ENCODE measurements around the gene DCC.

DCC gene

DNA sequence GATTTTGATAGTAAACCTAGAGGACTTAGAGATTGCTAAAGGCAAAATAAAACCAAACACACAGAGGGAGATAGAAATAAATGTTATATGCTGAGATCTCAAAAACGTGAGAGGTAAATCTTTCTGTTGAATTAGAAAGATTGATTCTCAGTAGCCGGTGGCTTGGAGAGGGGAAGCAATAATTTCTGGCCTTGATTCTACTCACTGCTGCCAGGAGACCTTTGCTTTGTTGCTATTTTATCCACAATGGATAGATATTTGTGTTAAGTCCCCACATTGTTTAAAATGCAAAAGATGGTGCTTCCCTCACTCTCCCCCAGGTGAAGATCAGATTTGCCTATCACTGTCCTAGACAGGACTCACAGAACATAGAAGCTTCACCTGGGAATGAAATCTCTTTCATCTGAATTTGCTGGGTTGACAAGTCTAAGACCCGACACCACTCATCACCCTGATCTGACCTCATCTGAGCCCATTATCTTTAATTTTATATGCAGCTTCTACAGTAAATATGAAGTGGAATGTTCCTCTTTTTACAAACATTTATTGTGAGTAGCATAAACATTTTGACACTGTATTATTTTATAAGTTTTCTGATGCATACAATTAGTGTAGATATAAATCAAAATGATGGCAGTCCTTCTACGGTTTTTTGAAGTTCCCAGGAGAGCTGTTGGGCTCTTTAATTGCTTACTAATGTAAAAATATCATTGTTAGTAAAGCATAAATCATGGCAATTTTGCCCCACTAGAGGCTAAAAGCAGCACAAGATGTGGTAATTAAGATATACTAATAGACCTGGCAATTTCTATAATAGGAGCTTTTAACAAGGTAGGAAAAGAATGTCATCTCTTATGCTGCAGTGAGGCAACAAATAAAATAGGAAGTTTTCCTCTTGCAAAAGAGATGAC lies 149.7 kb downstream of the DCC start:
- DNase-seq (ENCODE audit: low read depth, low spot score) = no peak
- no peak overlapping the region for H3K4me3 ChIP-seq (ENCODE audit: low read depth, low read length)
- TF ChIP-seq, protein P1, sequence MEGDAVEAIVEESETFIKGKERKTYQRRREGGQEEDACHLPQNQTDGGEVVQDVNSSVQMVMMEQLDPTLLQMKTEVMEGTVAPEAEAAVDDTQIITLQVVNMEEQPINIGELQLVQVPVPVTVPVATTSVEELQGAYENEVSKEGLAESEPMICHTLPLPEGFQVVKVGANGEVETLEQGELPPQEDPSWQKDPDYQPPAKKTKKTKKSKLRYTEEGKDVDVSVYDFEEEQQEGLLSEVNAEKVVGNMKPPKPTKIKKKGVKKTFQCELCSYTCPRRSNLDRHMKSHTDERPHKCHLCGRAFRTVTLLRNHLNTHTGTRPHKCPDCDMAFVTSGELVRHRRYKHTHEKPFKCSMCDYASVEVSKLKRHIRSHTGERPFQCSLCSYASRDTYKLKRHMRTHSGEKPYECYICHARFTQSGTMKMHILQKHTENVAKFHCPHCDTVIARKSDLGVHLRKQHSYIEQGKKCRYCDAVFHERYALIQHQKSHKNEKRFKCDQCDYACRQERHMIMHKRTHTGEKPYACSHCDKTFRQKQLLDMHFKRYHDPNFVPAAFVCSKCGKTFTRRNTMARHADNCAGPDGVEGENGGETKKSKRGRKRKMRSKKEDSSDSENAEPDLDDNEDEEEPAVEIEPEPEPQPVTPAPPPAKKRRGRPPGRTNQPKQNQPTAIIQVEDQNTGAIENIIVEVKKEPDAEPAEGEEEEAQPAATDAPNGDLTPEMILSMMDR (IDR thresholded peaks at IDR 0.05; ENCODE audit: low read depth, low read length) = no peak
- in situ Hi-C loops (cut with HindIII; ENCODE audit: low sequenced_read_pairs) = no loop called here

DNA sequence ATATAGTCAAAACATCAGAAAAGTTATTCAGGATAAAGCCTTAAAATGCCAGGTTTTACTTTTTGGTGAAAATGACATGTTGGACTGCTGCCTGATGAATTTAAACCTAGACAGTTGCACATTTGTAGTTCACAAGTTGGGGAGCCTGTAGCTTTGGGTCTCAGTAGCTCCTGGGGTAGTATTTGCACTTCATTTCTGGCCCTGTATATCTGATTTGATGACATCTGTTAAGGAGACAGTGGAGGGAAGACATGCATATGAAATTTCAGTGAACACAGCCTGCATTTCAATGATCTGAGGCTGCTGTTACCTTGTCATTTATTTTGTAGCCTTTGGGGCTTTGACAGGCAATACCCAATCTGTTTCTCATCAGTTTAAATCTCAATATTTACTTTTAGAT lies 156.4 kb downstream of the DCC start:
- in situ Hi-C loops (cut with HindIII; ENCODE audit: low sequenced_read_pairs) = no loop called here
- no peak overlapping the region for H3K4me3 ChIP-seq (ENCODE audit: low read depth, low read length)
- DNase-seq (ENCODE audit: low read depth, low spot score) = no peak
- TF ChIP-seq, protein P1 (IDR thresholded peaks at IDR 0.05; ENCODE audit: low read depth, low read length) = no peak

DNA sequence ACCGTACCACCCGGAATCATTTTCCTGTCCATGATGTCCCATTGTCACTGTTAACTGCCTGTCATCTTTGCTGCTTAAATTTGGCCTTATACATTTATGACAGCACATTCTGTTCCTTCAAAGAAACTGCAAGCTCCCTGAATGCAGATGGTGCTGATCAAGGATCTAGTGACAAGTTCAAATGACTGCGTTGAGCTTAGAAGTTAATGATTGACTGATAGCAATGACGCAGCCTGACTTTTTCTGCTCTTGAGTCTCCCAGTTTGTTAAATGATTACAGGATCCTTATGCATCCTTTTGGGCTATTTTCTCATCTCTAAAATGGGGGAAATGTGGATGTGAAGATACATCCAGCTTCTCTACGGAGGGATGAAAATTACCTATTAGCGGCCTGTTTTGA lies 159.0 kb downstream of the DCC start:
- no peak overlapping the region for H3K4me3 ChIP-seq (ENCODE audit: low read depth, low read length)
- TF ChIP-seq, protein P1 (IDR thresholded peaks at IDR 0.05; ENCODE audit: low read depth, low read length) = no peak
- DNase-seq (ENCODE audit: low read depth, low spot score) = no peak
- in situ Hi-C loops (cut with HindIII; ENCODE audit: low sequenced_read_pairs) = no loop called here

DNA sequence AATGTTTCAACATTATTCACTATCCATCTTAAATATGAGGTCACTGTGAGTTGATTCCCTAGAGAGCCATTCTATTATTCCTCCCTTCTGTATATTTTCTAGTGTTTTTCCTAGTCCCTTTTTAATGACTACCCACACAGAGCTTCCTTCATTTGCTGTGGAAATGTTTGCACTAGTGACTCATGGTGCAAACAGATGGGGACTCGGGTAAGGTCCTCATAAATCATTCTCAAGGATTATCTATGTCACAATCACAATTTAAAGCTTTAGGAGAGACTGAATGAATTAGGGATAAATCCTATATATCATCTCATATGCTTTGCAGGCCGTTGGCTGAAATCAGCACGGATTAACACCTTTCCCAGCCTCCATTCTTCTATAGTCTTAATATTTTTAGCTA lies 159.6 kb downstream of the DCC start:
- H3K4me3 ChIP-seq (ENCODE audit: low read depth, low read length) = no peak overlapping the region
- in situ Hi-C loops (cut with HindIII; ENCODE audit: low sequenced_read_pairs) = no loop called here
- no peak for DNase-seq (ENCODE audit: low read depth, low spot score)
- TF ChIP-seq, protein P1 (IDR thresholded peaks at IDR 0.05; ENCODE audit: low read depth, low read length) = no peak

DNA sequence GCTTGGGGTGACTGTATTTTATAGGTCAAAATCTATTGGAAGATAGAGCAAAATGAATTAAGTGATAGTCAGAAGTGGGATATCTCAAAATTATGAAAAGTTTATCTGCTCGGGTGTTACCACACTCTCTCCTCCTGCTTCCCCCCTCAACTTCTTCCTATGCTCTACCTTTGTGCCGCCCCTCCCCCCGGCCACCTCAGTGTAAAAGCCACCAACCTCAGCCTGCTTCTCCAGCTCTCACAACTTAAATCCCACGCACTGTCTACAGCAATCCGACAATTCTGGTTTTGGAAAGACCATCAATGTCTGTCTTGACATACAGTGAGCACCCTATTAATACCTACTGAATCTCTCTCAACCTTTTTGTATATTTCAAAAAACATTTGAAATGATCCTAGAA lies 164.6 kb downstream of the DCC start:
- TF ChIP-seq, protein P1 (IDR thresholded peaks at IDR 0.05; ENCODE audit: low read depth, low read length) = no peak
- no peak overlapping the region for H3K4me3 ChIP-seq (ENCODE audit: low read depth, low read length)
- DNase-seq (ENCODE audit: low read depth, low spot score) = no peak
- in situ Hi-C loops (cut with HindIII; ENCODE audit: low sequenced_read_pairs) = no loop called here

DNA sequence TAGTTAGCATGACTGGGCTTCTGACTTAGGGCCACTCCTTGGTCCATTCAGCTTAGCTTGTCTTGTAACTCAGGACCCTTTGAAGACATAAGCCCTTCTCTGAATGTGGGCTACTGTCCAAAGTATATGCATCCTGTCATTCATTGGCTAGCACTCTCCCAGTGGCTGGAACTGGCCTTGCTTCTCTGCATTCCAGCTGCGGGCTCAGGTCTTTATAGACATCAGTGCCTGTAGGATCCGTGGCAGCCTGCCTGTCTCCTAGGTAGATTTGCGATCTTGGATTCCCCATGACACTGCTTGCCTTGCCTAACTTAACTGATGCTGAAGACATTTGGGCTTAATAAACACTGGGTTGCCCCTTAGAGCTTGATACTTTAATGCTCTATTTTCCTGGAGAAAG lies 170.1 kb downstream of the DCC start:
- TF ChIP-seq, protein P1 (IDR thresholded peaks at IDR 0.05; ENCODE audit: low read depth, low read length) = no peak
- no peak for DNase-seq (ENCODE audit: low read depth, low spot score)
- in situ Hi-C loops (cut with HindIII; ENCODE audit: low sequenced_read_pairs) = no loop called here
- no peak overlapping the region for H3K4me3 ChIP-seq (ENCODE audit: low read depth, low read length)
